Measurements from ENCODE around the gene TMCO2.

Gene TMCO2

GRCh38 chr1:40257688-40258444 lies 10.1 kb downstream of the TMCO2 start, which contains the start of gene ZMPSTE24:
Gene ZMPSTE24 (plus strand): TSS chr1:40258236. CDS start chr1:40258272, 36 bp downstream.
- no peaks in the 10 kb centered on the region for H3K9me2 ChIP-seq (replicated peaks; ENCODE audit: control insufficient read depth, low read length)
- peaks cover 3% of the 10 kb centered on the region for H3F3A ChIP-seq (ENCODE audit: control insufficient read depth, insufficient read depth)
- peaks cover 11% of the 10 kb centered on the region for H3K4me1 ChIP-seq (ENCODE audit: control insufficient read depth, low read length)
- H3K9me3 ChIP-seq (ENCODE audit: control insufficient read depth, insufficient read depth, low read length): no peaks in the 10 kb centered on the region
- H3K27ac ChIP-seq (ENCODE audit: low read depth, low read length): peak within 1 kb of the TSS; percentile 90
- TF ChIP-seq EZH2phosphoT487 (IDR thresholded peaks at IDR 0.05; ENCODE audit: borderline replicate concordance, low read length) (no peak), CTCF (IDR thresholded peaks at IDR 0.05; ENCODE audit: low read depth, low read length, poor library complexity, severe bottlenecking) (no peak)
- H3K27me3 ChIP-seq (ENCODE audit: control insufficient read depth, low read length): no peaks in the 10 kb centered on the region
- peaks cover 39% of the 10 kb centered on the region for H3K36me3 ChIP-seq (ENCODE audit: control insufficient read depth, low read length)
- H3K4me3 ChIP-seq (ENCODE audit: low read length): peak within 1 kb of the TSS; percentile 99
- no peaks in the 10 kb centered on the region for H4K20me1 ChIP-seq (ENCODE audit: control insufficient read depth, insufficient read depth, low read depth, low read length)
- H3K4me2 ChIP-seq (ENCODE audit: low read length): peak within 1 kb of the TSS; percentile 77
- H3K79me2 ChIP-seq (ENCODE audit: control insufficient read depth, low read length): peaks cover 66% of the 10 kb centered on the region

- no peaks in the 10 kb centered on the region for H3K27me3 ChIP-seq (ENCODE audit: control insufficient read depth, low read length)
Measured at GRCh38 chr1:40258445-40258769, 10.7 kb downstream of the TMCO2 start.

GRCh38 chr1:40264354-40264781 lies 16.6 kb downstream of the TMCO2 start:
- Histone ChIP-seq H3K79me2 (ENCODE audit: control insufficient read depth, low read length) (peaks cover 59% of the 10 kb centered on the region), H3K9me2 (replicated peaks; ENCODE audit: control insufficient read depth, low read length) (no peaks in the 10 kb centered on the region), H3K4me3 (ENCODE audit: low read length) (no peak overlapping the region), H3K36me3 (ENCODE audit: control insufficient read depth, low read length) (peaks cover 79% of the 10 kb centered on the region), H3K4me1 (ENCODE audit: control insufficient read depth, low read length) (no peaks in the 10 kb centered on the region), H3K27me3 (ENCODE audit: control insufficient read depth, low read length) (no peaks in the 10 kb centered on the region), H3F3A (ENCODE audit: control insufficient read depth, insufficient read depth) (peaks cover 3% of the 10 kb centered on the region; the same call in 1 of the 2 replicates), H3K27ac (ENCODE audit: low read depth, low read length) (no peak overlapping the region), H3K9me3 (ENCODE audit: control insufficient read depth, insufficient read depth, low read length) (no peaks in the 10 kb centered on the region), H4K20me1 (ENCODE audit: control insufficient read depth, insufficient read depth, low read depth, low read length) (no peaks in the 10 kb centered on the region), H3K4me2 (ENCODE audit: low read length) (no peak overlapping the region)
- no peak for TF ChIP-seq EZH2phosphoT487 (IDR thresholded peaks at IDR 0.05; ENCODE audit: borderline replicate concordance, low read length)
- TF ChIP-seq CTCF (IDR thresholded peaks at IDR 0.05; ENCODE audit: low read depth, low read length, poor library complexity, severe bottlenecking): no peak

More at GRCh38 chr1:40258445-40258769, 10.7 kb downstream of the TMCO2 start:
- Histone ChIP-seq H3K4me2 (ENCODE audit: low read length) (peak overlapping the region; percentile 70), H3K4me1 (ENCODE audit: control insufficient read depth, low read length) (peaks cover 11% of the 10 kb centered on the region), H3K4me3 (ENCODE audit: low read length) (peak overlapping the region; percentile 99), H3K36me3 (ENCODE audit: control insufficient read depth, low read length) (peaks cover 44% of the 10 kb centered on the region), H3K9me2 (replicated peaks; ENCODE audit: control insufficient read depth, low read length) (no peaks in the 10 kb centered on the region), H3K27ac (ENCODE audit: low read depth, low read length) (peak overlapping the region; percentile 33), H3F3A (ENCODE audit: control insufficient read depth, insufficient read depth) (peaks cover 3% of the 10 kb centered on the region), H4K20me1 (ENCODE audit: control insufficient read depth, insufficient read depth, low read depth, low read length) (no peaks in the 10 kb centered on the region), H3K79me2 (ENCODE audit: control insufficient read depth, low read length) (peaks cover 71% of the 10 kb centered on the region), H3K9me3 (ENCODE audit: control insufficient read depth, insufficient read depth, low read length) (no peaks in the 10 kb centered on the region)
- TF ChIP-seq CTCF (IDR thresholded peaks at IDR 0.05; ENCODE audit: low read depth, low read length, poor library complexity, severe bottlenecking) (no peak), EZH2phosphoT487 (IDR thresholded peaks at IDR 0.05; ENCODE audit: borderline replicate concordance, low read length) (no peak)
